Measurements from ENCODE around the gene CCS.

DNA sequence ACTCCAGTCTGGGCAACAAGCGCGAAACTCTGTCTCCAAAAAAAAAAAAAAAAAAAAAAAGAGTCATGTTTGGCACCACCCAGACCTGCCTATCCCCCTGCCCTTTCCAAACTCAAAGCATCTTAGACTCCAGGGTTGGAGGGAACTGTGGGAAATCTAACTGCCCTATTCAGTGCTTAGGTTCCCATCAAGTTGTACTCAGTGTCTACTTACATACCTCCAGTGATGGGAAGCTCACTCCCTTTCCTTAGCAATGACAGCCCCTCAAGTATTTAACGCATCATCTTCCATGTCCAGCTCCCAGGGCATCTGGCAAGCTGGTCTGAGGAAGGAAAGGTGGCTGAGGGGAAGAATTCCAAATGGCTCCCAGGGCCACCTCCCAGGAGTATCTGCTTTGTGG, 43.3 kb upstream of the CCS start:
- TF ChIP-seq EZH2 (IDR thresholded peaks at IDR 0.05; ENCODE audit: borderline replicate concordance, insufficient read depth, low read depth, low read length, poor library complexity, severe bottlenecking): no peak
- TF ChIP-seq, protein P1, sequence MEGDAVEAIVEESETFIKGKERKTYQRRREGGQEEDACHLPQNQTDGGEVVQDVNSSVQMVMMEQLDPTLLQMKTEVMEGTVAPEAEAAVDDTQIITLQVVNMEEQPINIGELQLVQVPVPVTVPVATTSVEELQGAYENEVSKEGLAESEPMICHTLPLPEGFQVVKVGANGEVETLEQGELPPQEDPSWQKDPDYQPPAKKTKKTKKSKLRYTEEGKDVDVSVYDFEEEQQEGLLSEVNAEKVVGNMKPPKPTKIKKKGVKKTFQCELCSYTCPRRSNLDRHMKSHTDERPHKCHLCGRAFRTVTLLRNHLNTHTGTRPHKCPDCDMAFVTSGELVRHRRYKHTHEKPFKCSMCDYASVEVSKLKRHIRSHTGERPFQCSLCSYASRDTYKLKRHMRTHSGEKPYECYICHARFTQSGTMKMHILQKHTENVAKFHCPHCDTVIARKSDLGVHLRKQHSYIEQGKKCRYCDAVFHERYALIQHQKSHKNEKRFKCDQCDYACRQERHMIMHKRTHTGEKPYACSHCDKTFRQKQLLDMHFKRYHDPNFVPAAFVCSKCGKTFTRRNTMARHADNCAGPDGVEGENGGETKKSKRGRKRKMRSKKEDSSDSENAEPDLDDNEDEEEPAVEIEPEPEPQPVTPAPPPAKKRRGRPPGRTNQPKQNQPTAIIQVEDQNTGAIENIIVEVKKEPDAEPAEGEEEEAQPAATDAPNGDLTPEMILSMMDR (IDR thresholded peaks at IDR 0.05): no peak

Data from B cell (primary cell).